HG03159 (cell line): ENCODE measurements around the gene MOB2.

Source experiments
- ATAC-seq: cut with Tn5 transposase; IDR thresholded peaks from one replicate; pipeline ENCODE4 v1.9.1; 2021; ENCODE audit warnings: mild to moderate bottlenecking, moderate library complexity; ENCODE audit not compliant: unreplicated experiment

Gene MOB2

GRCh38 chr11:1504581-1505290, 18.2 kb upstream of the MOB2 start:
- no peak for ATAC-seq

- ATAC-seq = no peak
Measured at GRCh38 chr11:1504138-1504537, 17.6 kb upstream of the MOB2 start.

- ATAC-seq = no peak
Measured at GRCh38 chr11:1503708-1504104, 17.1 kb upstream of the MOB2 start.

DNA sequence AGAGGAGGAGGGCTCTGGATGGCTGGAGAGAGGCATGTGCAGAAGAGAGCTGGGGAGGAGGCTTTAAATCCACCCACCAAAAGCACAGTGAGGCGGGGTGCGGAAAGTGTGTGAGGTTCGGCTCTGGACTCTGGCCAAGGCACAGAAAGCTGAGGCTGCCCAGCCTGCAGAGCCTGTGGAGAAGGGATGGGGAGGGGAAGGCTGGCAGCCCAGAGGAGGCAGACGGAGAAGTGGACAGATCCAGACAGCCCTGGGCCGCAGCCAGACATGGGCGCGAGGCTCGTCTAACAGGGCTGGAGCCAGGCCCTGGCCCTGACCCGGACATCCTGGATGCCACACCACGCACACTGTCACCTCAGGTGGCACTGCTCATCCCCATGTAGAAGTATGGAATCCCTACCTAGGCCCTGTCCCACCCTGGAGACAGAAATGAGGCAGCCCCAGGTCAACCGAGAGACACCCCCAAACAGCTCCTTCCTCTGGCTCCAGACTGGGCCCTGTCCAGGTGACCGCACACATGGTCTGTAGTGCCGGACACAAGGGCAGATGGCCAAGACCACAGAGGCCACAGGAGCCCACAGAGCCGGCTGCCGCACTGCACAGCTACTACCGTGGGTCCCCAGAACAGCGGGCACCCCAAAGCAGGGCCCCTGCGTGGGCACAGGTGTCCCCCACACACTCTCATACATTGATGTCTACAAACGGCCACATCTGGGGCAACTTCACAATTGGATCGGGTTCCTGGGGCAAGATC, 16.6 kb upstream of the MOB2 start:
- ATAC-seq = no peak

DNA sequence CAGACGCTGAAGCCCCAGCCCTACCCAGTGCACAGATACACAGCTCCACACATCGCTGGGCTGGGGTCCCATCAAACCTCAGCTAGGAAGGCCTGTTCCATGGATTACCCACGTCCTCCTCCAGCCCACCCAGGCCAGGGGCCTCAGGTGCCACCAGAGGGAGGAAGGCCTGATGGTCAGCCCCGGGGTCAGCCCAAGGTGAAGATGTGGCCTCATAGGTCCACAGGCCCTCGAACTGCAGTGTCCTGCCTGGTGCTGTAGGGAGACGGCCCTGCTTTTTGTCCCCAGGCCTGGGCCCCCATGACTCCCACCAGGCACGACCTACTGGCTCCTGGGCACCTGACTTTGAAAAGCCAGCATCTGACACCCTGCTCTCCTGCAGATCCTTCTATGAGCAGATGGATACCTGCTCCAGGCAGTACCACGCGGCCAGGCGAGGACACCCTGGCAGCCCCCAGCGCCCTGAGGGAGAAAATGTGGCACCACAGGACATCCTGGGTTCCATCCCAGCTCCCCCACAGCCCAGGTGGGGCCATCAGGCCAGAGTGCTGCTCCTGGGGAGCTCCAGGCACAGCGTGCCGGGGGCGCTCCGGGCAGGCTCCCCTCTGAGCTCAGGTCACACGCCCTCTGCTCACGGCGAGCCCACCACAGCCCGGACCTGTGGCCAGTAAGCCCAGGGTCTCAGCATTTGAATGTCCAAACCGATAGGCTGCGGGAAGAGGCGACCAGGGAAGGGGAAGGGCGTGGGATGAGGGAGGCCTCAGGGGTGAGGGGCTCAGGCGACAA, 15.8 kb upstream of the MOB2 start:
- no peak for ATAC-seq

- no peak for ATAC-seq
Measured at GRCh38 chr11:1501421-1502167, 15.0 kb upstream of the MOB2 start.

GRCh38 chr11:1500466-1501420, 14.2 kb upstream of the MOB2 start:
- no peak for ATAC-seq

DNA sequence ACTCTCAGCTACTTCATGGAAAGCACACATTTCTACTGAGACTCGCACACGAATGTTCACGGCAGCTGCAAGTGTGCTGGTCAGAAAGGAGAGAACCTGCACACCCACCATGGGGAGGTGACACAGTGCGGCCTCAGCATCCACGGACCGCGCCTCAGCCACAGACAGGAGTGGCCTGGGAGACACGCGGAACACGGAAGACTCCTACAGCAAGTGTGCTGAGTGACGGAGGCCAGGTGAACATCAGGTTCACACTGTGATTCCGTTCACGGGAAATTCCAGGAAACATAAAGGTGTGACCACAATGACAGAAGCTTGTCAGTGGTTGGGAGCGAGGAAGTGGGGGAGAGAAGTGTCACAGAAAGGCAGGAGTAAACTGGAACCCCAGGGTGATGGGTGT, 13.3 kb upstream of the MOB2 start:
- ATAC-seq = no peak

DNA sequence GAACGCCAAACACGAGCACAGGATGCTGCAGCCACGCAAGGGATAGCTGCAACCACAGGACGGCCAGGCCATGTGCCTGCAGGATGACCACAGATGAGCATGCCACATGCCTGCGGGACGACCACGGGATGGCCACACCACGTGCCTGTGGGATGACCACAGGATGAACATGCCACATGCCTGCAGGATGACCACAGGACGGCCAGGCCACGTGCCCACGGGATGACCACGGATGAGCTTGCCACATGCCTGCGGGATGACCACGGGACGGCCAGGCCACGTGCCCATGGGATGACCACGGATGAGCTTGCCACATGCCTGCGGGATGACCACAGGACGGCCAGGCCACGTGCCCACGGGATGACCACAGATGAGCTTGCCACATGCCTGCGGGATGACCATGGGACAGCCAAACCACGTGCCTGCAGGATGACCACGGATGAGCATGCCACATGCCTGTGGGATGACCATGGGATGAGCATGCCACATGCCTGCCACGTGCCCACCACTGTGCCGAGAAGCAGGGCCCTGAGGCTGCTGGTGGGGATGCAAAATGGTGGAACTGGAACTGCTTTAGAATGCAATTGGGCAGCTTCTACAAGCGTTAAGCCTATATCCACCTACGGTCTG, 12.8 kb upstream of the MOB2 start:
- ATAC-seq = no peak

DNA sequence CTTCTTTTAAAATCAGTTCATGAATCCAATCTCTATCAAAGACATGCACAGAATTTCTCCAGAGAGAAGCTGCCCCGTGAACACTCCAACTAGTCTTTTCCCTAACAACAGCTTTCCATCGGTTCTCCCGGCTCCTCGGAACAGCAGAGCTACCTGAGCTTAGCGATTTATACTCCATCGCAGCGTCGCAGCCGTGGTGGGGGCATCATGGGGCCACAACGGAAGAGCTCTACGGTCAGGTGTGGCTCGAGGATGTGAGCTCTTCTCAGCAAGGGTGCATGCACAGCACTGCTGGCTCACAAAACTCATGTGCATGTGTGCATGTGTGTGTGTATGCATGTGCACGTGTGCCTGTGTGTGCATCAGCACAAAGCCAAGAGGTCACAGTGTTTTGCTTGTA, 11.7 kb upstream of the MOB2 start:
- ATAC-seq = no peak

DNA sequence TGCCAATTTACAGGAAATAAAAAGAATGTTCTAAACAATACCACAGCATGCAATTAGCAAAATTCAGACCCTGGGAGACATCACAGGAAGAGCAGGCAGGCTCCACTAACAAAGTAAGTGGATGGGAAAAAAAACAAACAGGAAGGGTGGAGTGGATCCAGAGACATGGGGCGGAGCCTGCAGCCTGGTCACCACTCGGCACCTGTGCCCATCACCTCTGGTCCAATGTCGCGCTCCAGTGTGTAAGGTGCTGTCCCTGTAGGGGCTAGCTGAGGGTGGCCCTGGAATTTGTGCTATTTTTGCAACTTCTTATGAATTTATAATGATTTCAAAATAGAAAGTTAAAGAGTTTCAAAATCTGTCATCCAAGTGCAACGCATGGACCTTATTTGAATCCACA, 11.0 kb upstream of the MOB2 start:
- no peak for ATAC-seq

DNA sequence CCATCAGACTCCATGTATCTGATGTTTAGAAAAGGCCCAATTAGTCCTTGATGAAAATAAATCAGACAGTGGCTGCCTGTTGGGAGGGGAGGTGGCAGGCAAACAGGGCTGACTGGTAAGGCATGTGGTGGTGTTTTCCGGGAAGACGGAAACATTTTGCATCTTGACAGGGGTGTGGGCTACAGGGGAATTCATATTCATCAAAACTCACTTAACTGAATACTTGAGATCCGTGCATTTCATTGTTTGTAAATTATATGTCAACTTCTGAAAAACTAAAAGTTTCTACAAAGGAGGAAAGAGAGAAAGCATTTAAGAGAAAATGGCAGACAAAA, 10.1 kb upstream of the MOB2 start:
- ATAC-seq = no peak

DNA sequence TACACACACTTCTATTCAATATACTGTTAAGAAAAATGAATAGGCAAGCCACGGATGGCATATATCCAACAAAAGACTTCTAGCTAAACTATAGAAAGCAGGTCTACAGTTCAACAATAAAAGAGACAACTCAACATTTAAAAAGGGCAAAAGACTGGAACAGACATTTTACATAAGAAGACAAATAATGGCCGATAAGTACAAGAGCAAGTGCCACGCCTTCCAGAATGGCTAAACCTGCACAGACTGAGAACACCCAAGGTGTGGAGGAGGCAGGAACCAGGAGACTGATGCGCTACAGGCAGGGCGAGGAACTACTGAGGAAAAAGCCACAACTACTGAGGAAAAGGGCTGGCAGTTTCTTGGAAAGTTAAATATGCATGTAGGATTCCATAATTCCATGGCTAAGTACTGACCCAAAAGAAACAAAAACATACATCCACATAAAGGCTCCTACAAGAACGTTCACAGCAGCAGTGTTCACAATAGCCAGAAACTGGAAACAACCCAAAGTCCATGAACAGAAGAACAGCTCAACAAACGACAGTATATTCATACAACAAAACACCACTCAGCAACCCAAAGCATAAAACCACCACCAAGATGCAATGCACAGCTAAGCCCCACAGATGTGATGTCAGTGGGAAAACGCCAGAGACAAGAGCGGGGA, 9.6 kb upstream of the MOB2 start:
- ATAC-seq = no peak

DNA sequence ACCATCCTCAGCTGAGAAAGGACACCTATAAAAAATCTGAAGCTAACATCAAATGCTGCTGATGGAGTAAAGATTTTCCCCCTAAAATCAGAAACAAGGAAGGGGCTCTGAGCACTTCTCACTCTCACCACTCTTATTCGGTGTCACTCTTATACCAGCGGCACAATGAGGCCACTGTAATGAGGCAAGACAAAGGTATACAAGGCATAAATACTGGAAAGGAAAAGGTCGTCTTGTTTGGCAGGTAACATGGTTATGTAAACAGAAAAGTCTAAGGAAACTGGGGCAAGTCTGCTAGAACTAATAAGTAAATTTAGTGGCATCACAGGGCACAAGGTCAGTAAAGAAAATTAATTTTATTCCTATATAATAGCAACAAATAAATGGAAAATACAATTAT, 8.1 kb upstream of the MOB2 start:
- ATAC-seq = no peak

DNA sequence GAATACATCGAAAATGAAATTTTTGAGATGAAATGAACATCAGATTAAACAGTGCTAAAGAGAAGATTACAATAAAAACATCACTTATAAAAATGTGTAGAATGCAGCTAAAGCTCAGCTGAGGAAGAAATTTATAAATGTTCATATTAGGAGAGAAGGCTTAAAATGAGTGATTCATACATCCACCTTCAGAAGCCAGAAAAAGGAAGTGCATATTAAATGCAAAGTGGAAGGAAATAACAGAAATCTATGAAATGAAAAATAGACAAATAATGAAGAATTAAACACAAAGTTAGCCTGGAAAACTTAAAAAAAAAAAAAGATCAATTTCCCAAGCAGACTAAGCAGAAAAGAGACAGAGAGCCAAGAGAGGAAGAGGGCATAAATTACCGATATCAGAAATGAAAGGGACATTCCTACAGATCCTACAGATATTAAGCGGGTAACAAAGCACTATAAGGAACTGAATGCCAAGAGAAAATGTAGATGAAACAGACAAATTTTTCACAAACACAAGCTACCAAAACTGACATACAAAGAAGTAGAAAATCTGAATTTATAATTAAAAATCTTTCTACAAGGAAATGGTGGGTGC, 7.2 kb upstream of the MOB2 start:
- no peak for ATAC-seq

GRCh38 chr11:1491379-1491778, 4.8 kb upstream of the MOB2 start:
- ATAC-seq = no peak

DNA sequence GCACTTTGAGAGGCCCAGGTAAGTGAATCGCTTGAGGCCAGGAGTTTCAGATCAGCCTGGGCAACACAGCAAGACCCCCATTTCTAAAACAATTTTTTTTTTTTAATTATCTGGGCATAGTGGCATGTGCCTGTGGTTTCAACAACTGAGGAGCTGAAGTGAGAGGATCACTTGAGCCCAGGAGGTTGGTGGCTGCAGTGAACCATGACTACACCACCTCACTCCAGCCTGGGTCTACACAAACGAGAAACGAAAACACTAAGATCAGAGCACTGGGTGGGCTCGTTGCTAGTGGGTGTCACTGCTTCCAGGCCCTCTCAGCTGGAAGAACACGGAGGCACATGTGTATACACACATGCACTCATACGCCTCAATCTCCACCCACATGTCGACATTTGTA, 4.1 kb upstream of the MOB2 start:
- ATAC-seq = no peak

- ATAC-seq = no peak
Measured at GRCh38 chr11:1488575-1489180, 2.1 kb upstream of the MOB2 start.
